ENCODE data around the gene GUCY2C.

Gene GUCY2C

GRCh38 chr12:14601692-14602478, 94.5 kb downstream of the GUCY2C start:
- TF ChIP-seq CTCF (IDR thresholded peaks at IDR 0.05; ENCODE audit: low read length), result no peak
- TF ChIP-seq EZH2 (IDR thresholded peaks at IDR 0.05; ENCODE audit: borderline replicate concordance, low read length), result no peak
- H3K79me2 ChIP-seq (ENCODE audit: insufficient read depth, low read length), result no peaks in the 10 kb centered on the region
- H3K9me2 ChIP-seq (ENCODE audit: low read depth, low read length), result no peaks in the 10 kb centered on the region
- no peaks in the 10 kb centered on the region for H3K36me3 ChIP-seq (ENCODE audit: insufficient read depth, low read length)
- H3K4me2 ChIP-seq (ENCODE audit: low read length), result no peak overlapping the region
- H2AFZ ChIP-seq (ENCODE audit: low read length), result no peak overlapping the region
- no peaks in the 10 kb centered on the region for H3K27me3 ChIP-seq (ENCODE audit: insufficient read depth, low read length)
- no peaks in the 10 kb centered on the region for H3F3A ChIP-seq (ENCODE audit: insufficient read depth, low read length)
- H3K4me3 ChIP-seq (ENCODE audit: low read depth, low read length, poor library complexity, severe bottlenecking), result no peak overlapping the region
- no peak overlapping the region for H3K27ac ChIP-seq (ENCODE audit: low read depth, low read length, poor library complexity, severe bottlenecking)
- no peak overlapping the region for H3K9ac ChIP-seq (ENCODE audit: low read length)
- no peaks in the 10 kb centered on the region for H3K4me1 ChIP-seq (ENCODE audit: insufficient read depth, low read length, severe bottlenecking)
- H4K20me1 ChIP-seq (ENCODE audit: insufficient read depth, low read length), result no peaks in the 10 kb centered on the region
- H3K9me3 ChIP-seq (ENCODE audit: low read length), result peaks cover 20% of the 10 kb centered on the region

DNA sequence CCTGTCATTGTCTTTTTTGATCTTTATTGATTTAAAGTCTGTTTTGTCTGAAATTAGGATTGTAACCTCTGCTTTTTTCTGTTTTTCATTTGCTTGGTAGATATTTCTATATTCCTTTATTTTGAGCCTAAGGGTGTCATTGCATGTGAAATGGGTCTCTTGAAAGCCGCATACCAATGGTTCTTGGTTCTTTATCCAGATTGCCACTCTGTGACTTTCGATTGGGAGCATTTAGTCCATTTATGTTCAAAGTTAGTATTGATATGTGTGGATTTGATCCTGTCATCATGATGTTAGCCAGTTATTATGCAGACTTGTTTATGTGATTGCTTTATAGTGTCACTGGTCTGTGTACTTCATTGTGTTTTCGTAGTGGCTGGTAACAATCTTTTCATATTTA, 98.9 kb downstream of the GUCY2C start:
- no peak overlapping the region for H3K27ac ChIP-seq (ENCODE audit: low read depth, low read length, poor library complexity, severe bottlenecking)
- no peaks in the 10 kb centered on the region for H3K9me2 ChIP-seq (ENCODE audit: low read depth, low read length)
- TF ChIP-seq EZH2 (IDR thresholded peaks at IDR 0.05; ENCODE audit: borderline replicate concordance, low read length), result no peak
- no peak for TF ChIP-seq CTCF (IDR thresholded peaks at IDR 0.05; ENCODE audit: low read length)
- H3K36me3 ChIP-seq (ENCODE audit: insufficient read depth, low read length), result no peaks in the 10 kb centered on the region; the same call in 1 of the 2 replicates
- no peaks in the 10 kb centered on the region for H3F3A ChIP-seq (ENCODE audit: insufficient read depth, low read length)
- H4K20me1 ChIP-seq (ENCODE audit: insufficient read depth, low read length), result no peaks in the 10 kb centered on the region
- no peaks in the 10 kb centered on the region for H3K27me3 ChIP-seq (ENCODE audit: insufficient read depth, low read length)
- no peaks in the 10 kb centered on the region for H3K79me2 ChIP-seq (ENCODE audit: insufficient read depth, low read length)
- 0 out of 2 replicates have a peak, but pooled peaks cover 3% of the 10 kb centered on the region for H3K9me3 ChIP-seq (ENCODE audit: low read length)
- no peak overlapping the region for H2AFZ ChIP-seq (ENCODE audit: low read length)
- H3K4me3 ChIP-seq (ENCODE audit: low read depth, low read length, poor library complexity, severe bottlenecking), result no peak overlapping the region
- H3K4me1 ChIP-seq (ENCODE audit: insufficient read depth, low read length, severe bottlenecking), result peaks cover 5% of the 10 kb centered on the region
- no peak overlapping the region for H3K9ac ChIP-seq (ENCODE audit: low read length)
- no peak overlapping the region for H3K4me2 ChIP-seq (ENCODE audit: low read length)

DNA sequence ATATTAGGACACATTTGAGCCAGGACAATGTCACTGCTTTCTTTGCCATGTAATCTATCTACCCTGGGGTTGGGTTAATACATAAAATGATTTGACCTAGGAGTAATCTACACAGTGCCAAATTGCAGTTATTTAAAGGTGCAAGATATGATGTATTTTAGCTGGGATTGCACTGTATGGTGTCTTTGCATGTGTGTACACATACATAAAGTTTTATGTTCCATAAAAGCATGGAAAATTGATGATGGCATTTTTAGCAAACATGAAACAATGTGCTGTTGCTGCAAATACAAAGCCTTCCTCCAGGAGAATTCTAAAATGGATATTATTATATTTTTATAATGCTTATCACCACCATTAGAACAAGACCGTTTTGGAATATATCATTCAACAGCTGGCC, 104.7 kb downstream of the GUCY2C start:
- Histone ChIP-seq H3K27ac (ENCODE audit: low read depth, low read length, poor library complexity, severe bottlenecking) (peak overlapping the region; percentile 81), H3K9me3 (ENCODE audit: low read length) (peaks cover 10% of the 10 kb centered on the region), H4K20me1 (ENCODE audit: insufficient read depth, low read length) (no peaks in the 10 kb centered on the region), H3K27me3 (ENCODE audit: insufficient read depth, low read length) (no peaks in the 10 kb centered on the region), H3K4me1 (ENCODE audit: insufficient read depth, low read length, severe bottlenecking) (peaks cover 30% of the 10 kb centered on the region), H3K9ac (ENCODE audit: low read length) (peak overlapping the region; percentile 55), H3K4me3 (ENCODE audit: low read depth, low read length, poor library complexity, severe bottlenecking) (no peak overlapping the region), H3K36me3 (ENCODE audit: insufficient read depth, low read length) (peaks cover 3% of the 10 kb centered on the region), H3K4me2 (ENCODE audit: low read length) (peak overlapping the region; percentile 37), H3F3A (ENCODE audit: insufficient read depth, low read length) (no peaks in the 10 kb centered on the region; the same call in 1 of the 2 replicates), H3K9me2 (ENCODE audit: low read depth, low read length) (no peaks in the 10 kb centered on the region), H2AFZ (ENCODE audit: low read length) (no peak overlapping the region), H3K79me2 (ENCODE audit: insufficient read depth, low read length) (no peaks in the 10 kb centered on the region)
- TF ChIP-seq CTCF (IDR thresholded peaks at IDR 0.05; ENCODE audit: low read length) (no peak), EZH2 (IDR thresholded peaks at IDR 0.05; ENCODE audit: borderline replicate concordance, low read length) (no peak)
